Stimulated activated CD4-positive, alpha-beta T cell treated with anti-CD3 and anti-CD28 coated beads, TNF-alpha, amount 100 ng/mL, for 1 hour (primary cell): Measurements from ENCODE around the gene NHLRC2.
"Not testable (repeated sequence)": the region's sequence is repeated elsewhere in the genome, so short reads cannot be mapped to it uniquely, and the experiment has no call there.

Experiments used
- DNase-seq, 3 donors: peaks; one replicate each; pipeline ENCODE4 v3.0.0-alpha.2; 2020; ENCODE audit warnings: low read depth in 3 of 3, low spot score in 1 of 3

Gene NHLRC2

GRCh38 chr10:113937756-113938155 lies 83.3 kb downstream of the NHLRC2 start:
- no peak for DNase-seq

- DNase-seq: no peak
These were observed 84.9 kb downstream of the NHLRC2 start for GRCh38 chr10:113939212-113939860.

DNA sequence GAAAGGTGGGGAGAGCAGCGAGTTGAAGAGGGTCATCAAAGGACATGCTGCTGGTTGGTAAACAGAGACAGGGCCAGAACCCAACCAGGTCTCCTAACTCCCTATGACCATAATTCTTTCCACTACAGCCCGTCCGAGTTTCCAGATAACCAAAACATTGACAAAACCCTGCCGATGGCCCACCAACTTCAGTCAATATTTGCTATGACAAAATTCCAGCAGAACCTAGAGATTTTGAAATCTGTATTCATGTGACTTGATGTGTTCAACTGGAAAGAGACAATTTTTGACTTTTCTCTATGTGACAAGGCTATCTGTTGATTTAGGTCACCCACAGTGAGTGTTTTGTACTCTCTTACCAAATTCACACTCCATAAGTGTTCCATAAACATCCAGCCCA lies 86.7 kb downstream of the NHLRC2 start:
- no peak for DNase-seq

DNA sequence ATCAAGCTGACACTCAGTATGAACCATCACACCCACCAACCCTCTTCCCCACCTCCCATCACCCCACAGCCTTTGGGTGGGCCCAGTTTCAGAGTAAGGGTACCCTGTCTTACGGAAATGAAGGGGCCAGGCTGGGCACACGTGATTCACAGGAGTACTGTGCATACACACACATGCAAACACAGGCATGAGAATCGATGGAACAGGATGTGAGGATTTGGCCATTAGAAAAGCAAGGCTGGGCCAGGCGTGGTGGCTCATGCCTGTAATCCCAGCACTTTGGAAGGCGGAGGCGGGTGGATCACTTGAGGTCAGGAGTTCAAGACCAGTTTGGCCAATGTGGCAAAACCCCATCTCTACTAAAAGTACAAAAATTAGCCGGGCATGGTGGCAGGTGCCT lies 88.7 kb downstream of the NHLRC2 start:
- not testable (repeated sequence) for DNase-seq

- no peak for DNase-seq
These were observed 90.7 kb downstream of the NHLRC2 start for GRCh38 chr10:113945075-113945686.

GRCh38 chr10:113945687-113946085 lies 91.2 kb downstream of the NHLRC2 start:
- DNase-seq: no peak

DNA sequence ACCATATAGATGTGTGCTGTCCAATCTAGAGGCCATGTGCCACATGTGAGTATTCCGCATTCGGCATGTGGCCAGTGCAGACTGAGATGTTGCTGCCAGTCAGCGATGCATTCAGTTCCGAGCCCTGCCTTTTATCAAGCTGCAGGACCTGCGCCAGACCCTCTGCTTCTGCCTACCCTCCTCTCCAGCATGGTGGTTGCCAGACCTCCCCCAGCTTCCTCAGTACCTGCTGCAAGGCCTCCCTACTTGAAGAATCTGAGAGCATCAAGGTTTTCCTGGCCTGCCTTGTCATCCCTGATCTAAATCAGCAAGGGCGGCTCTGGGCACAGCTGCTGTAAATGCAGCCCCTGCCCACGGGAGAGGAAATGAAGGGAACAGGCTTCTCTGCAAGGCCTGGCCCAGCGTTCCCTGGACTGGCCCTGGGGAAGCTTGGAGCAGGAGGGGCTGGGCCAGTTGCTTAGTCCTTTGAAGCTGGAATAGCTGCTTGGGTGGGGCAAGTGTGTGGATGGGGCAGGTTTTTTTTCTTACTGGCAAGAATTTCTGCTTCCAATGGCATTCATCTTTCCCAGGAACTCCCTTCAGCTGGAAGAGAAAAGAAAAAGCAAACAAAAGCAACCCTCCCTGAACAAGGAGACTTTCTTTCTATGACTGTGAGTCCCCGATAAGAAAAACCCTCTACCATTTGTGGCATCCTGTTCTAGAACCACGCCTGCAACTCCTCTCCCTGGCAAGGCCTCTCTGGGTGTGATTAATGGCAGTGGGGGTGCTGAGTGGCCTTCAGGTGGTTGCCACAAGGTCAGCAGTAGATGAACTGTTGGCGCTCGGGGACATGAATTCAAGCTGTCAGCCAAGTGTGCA lies 93.0 kb downstream of the NHLRC2 start:
- no peak for DNase-seq

- no peak for DNase-seq
These were observed 93.6 kb downstream of the NHLRC2 start for GRCh38 chr10:113948048-113948447.

DNA sequence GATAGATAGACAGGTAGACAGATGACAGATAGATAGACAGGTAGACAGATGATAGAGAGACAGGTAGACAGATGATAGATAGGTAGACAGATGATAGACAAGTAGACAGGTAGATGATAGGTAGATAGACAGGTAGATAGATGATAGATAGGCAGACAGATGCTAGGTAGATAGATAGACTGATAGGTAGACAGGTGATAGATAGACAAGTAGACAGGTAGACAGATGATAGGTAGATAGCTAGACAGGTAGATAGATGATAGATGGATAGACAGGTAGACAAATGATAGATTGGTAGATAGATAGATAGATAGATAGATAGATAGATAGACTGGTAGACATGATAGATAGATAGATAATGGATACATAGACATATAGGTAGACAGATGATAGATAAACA lies 95.8 kb downstream of the NHLRC2 start:
- DNase-seq: no peak

GRCh38 chr10:113953505-113954272 lies 99.2 kb downstream of the NHLRC2 start:
- no peak for DNase-seq

DNA sequence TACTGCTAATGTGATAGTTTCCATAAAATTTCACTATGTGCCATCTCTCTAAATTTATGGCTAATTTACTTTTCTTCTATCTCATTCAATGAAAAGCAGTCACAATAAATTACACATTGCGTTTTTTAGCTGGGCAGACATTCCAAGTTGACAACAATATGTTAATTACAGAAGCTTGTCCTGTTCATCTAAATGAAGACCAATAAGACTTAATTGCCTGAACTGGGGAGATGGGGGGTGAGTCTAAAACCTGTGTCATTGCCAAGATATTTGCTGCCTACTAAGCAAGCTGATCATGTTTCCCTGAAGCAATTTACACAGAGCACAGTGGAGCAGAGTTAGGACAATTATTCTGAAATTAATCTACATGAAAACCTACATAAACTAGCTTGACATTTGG lies 99.9 kb downstream of the NHLRC2 start:
- no peak for DNase-seq

DNA sequence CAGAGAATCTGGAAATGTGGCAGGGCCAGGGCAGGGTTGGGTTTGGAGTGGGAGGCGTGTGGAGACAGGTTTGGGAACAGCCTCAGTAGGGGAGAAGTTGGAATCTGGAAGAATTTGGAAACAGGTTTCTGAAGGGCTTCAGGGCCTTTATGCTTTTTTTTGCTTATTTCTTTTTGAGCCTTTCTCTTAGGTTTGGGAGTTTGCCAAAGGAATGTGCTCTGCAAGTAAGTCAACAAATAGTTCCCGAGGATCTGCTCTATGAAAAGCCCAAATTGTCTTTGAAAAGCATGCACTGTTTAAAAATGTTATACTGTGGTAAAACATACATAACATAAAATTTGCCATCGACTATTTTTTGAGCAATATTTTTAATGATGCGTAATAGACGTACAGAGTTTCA lies 102.6 kb downstream of the NHLRC2 start:
- no peak for DNase-seq

DNA sequence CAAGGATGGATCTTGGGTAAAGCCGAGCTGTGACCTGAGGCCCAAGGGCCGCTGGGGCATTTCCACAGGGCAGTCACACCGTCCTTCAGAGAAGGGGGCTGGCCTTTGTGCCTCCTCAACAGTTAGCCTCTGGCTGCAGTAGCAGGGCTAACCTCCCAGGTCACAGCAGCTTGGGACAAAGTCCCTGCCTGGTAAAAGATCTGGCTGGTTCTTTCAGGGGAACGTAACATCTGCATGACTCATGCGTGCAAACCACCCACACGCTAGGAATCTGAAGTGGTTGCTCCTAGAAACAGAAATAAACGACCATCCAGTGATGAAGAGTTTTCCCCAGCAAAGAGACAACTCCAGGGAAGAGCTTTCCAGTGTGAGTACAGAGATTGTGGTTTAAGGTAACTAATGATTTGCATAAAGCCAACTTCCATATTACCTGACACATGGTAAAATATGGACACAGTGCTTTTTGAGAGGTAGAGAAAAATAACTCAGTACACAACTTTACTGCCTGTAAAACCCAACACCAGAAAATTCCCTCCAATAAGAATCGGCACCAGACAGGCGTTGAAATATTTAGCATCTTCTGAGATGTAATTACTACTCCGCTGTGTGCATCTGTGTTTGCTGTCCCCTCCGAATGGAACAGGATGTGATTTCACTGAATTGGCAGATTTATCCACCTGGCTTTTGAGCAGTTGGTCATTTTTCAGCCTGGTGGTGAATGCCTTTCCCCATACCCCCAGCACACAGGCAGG lies 104.3 kb downstream of the NHLRC2 start:
- DNase-seq: no peak

- no peak for DNase-seq
These were observed 104.9 kb downstream of the NHLRC2 start for GRCh38 chr10:113959383-113959760.

- DNase-seq: no peak
These were observed 106.2 kb downstream of the NHLRC2 start for GRCh38 chr10:113960617-113961181.

- DNase-seq: peak in 2 of 3 donors; percentile 38 to 53
These were observed 106.9 kb downstream of the NHLRC2 start for GRCh38 chr10:113961182-113962031.

GRCh38 chr10:113965077-113965476 lies 110.6 kb downstream of the NHLRC2 start:
- no peak for DNase-seq

DNA sequence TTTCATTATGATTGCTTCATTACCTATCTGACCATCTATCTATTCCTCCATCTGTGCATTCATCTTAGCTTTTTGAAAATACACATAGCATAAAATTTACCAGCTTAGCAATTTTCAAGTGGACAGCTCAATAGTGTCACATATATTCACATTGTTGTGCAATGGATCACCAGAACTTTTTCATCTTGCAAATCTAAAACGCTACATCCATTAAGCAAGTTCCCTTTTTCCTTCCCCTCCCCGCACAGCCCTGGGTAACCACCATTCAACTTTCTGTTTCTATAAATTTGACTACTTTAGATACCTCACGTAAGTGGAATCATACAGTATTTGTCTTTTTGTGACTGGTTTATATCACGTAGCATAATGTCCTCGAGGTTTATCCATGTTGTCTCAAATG lies 111.2 kb downstream of the NHLRC2 start:
- no peak for DNase-seq
